Vagina (tissue), 2 donors: ENCODE measurements around the gene ACOX2.

Source experiments
- POLR2A ChIP-seq, 2 donors: fragments of 450-650 bp; IDR thresholded peaks; one replicate each; pipeline ENCODE4 v1.6.1; 2017; ENCODE audit warnings: antibody characterized with exemption in 2 of 2, mild to moderate bottlenecking in 2 of 2, moderate library complexity in 2 of 2
- POLR2AphosphoS5 ChIP-seq, 2 donors: sonication (generic); formaldehyde crosslinking; IDR thresholded peaks; one replicate each; pipeline ENCODE4 v1.9.0; 2017; ENCODE audit warnings: antibody characterized with exemption in 2 of 2, mild to moderate bottlenecking in 2 of 2, low read depth in 1 of 2; ENCODE audit not compliant: insufficient read depth in 1 of 2
- TF ChIP-seq, protein P1 (sequence below), 3 experiments: fragments of 450-650 bp in 2 of 3; fragments of 200-600 bp in 1 of 3; sonication (generic) in 1 of 3; IDR thresholded peaks; one replicate each; pipeline ENCODE4 v1.5.1; 2017 to 2019; ENCODE audit warnings: antibody characterized with exemption in 3 of 3, mild to moderate bottlenecking in 2 of 3, moderate library complexity in 2 of 3

DNA sequence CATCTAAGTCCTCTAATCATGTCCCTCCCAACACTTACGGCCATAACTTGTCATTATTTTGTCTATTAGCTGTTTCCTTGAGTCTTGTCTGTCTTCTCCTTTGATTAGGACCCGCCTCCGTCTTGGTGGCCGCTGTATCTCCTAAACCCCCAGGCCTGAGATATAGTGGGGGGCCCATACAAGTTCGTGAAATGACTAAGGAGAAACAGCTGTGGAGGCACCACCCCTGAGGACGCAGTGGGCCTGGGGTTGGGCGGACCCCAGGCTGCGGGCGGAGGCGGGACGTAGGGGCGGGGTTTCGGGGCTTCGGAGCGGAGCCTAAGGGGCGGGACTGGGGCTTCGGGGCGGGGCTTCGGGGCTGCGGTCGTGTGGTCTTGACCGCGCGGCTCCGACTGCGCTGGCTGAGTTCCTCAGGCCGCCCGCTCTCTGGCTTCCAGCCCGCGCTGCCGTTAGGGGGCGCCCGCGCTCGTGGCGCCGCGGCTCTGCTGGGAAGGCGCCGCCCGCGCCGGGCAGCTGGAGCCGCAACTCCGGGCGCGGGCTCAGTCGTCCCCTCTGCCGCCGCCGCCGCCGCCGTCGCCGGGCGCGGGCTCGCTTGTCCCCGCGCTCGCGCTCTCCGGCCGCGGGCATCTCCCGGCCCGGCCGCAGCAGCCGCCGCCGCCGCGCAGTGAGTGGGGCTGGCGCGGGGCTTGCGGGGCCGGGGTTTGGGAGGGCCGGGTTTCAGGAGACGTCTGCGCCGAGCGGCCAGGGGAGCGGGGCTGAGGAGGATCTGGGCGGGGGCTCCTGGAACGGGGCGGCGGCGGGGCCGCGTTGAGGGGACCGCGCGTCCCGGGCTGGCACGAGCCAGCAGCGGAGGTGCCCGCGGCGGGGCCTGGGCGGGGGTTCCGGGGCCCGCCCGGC lies 45.2 kb downstream of the ACOX2 start, which contains the start of gene KCTD6:
- TF ChIP-seq, protein P1, sequence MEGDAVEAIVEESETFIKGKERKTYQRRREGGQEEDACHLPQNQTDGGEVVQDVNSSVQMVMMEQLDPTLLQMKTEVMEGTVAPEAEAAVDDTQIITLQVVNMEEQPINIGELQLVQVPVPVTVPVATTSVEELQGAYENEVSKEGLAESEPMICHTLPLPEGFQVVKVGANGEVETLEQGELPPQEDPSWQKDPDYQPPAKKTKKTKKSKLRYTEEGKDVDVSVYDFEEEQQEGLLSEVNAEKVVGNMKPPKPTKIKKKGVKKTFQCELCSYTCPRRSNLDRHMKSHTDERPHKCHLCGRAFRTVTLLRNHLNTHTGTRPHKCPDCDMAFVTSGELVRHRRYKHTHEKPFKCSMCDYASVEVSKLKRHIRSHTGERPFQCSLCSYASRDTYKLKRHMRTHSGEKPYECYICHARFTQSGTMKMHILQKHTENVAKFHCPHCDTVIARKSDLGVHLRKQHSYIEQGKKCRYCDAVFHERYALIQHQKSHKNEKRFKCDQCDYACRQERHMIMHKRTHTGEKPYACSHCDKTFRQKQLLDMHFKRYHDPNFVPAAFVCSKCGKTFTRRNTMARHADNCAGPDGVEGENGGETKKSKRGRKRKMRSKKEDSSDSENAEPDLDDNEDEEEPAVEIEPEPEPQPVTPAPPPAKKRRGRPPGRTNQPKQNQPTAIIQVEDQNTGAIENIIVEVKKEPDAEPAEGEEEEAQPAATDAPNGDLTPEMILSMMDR (IDR thresholded peaks at IDR 0.05), result peak; percentile 30 to 56 (median 38)
- TF ChIP-seq POLR2AphosphoS5 (IDR thresholded peaks at IDR 0.05; ENCODE audit: insufficient read depth in 1 of 2, low read depth in 1 of 2), result peak in 1 of 2 donors; percentile 44
- peak in 1 of 2 donors; percentile 27 for TF ChIP-seq POLR2A (IDR thresholded peaks at IDR 0.05)
